Activated naive CD4-positive, alpha-beta T cell treated with anti-CD3 and anti-CD28 coated beads, Interleukin-2, amount 50 U/mL, for 24 hours (primary cell): Measurements from ENCODE around the gene OLA1.

Source experiments
- H3K27ac Mint-ChIP-seq: one replicate; pipeline ENCODE4 v1.8.0; 2021; ENCODE audit warnings: mild to moderate bottlenecking, mixed read lengths
- H3K27me3 Mint-ChIP-seq: one replicate; pipeline ENCODE4 v1.8.0; 2021; ENCODE audit warnings: mixed read lengths
- H3K36me3 Mint-ChIP-seq: one replicate; pipeline ENCODE4 v1.8.0; 2021; ENCODE audit warnings: mixed read lengths
- H3K4me1 Mint-ChIP-seq: one replicate; pipeline ENCODE4 v1.8.0; 2021; ENCODE audit warnings: mixed read lengths
- H3K4me3 Mint-ChIP-seq: one replicate; pipeline ENCODE4 v1.8.0; 2021; ENCODE audit warnings: mild to moderate bottlenecking, mixed read lengths
- H3K9me3 Mint-ChIP-seq: one replicate; pipeline ENCODE4 v1.8.0; 2021; ENCODE audit warnings: mixed read lengths

Gene OLA1

GRCh38 chr2:174122185-174122584 lies 126.1 kb downstream of the OLA1 start:
- no peak overlapping the region for H3K4me3 Mint-ChIP-seq
- no peak overlapping the region for H3K27ac Mint-ChIP-seq
- H3K27me3 Mint-ChIP-seq = no peaks in the 10 kb centered on the region
- H3K9me3 Mint-ChIP-seq = no peaks in the 10 kb centered on the region
- H3K4me1 Mint-ChIP-seq = peaks cover 7% of the 10 kb centered on the region
- H3K36me3 Mint-ChIP-seq = peaks cover 13% of the 10 kb centered on the region

DNA sequence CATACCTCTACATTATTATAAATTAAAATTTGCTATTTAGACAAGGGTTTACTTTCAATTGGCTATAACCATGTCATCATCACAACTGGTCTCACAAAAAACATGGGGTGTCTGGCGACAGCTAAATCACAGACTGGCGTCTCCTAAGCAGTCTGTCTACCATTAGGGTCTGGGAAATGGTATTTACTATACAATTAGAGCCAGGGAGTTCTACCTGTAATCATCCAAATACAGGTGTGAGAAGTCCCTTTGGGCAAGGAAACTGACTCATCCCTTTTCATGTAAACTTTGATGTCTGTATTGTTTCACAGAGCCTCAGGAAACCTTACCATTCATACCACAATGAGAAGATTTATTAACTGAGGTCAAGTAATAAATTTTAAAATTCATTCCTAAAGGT lies 126.7 kb downstream of the OLA1 start:
- no peak overlapping the region for H3K27ac Mint-ChIP-seq
- peaks cover 7% of the 10 kb centered on the region for H3K4me1 Mint-ChIP-seq
- peaks cover 13% of the 10 kb centered on the region for H3K36me3 Mint-ChIP-seq
- H3K4me3 Mint-ChIP-seq = no peak overlapping the region
- H3K27me3 Mint-ChIP-seq = no peaks in the 10 kb centered on the region
- no peaks in the 10 kb centered on the region for H3K9me3 Mint-ChIP-seq

DNA sequence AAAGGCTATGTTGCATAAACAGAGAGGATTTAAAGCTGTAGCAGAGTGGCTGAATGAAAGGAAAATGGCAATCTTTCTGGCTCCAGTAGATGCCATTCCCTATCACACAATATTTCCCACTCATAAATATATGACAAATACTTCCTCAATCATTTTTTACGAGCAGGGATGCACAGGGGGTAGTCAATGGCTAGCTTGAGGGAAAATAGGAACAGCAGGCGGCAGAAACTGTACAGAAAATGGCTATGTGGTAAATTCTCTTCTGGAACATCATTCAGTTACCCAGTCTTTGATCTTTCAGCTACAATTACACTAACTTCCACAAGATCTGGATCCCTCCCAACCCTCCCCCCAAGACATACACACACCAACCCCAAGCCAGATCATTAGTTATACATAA lies 127.2 kb downstream of the OLA1 start:
- no peaks in the 10 kb centered on the region for H3K27me3 Mint-ChIP-seq
- H3K27ac Mint-ChIP-seq = no peak overlapping the region
- H3K9me3 Mint-ChIP-seq = no peaks in the 10 kb centered on the region
- H3K4me3 Mint-ChIP-seq = no peak overlapping the region
- H3K36me3 Mint-ChIP-seq = peaks cover 13% of the 10 kb centered on the region
- H3K4me1 Mint-ChIP-seq = peaks cover 7% of the 10 kb centered on the region

- Mint-ChIP-seq H3K27me3 (no peaks in the 10 kb centered on the region), H3K4me1 (peaks cover 7% of the 10 kb centered on the region), H3K36me3 (peaks cover 14% of the 10 kb centered on the region), H3K27ac (no peak overlapping the region), H3K9me3 (no peaks in the 10 kb centered on the region), H3K4me3 (no peak overlapping the region)
Measured at GRCh38 chr2:174120346-174120745, 128.0 kb downstream of the OLA1 start.

- Mint-ChIP-seq H3K9me3 (no peaks in the 10 kb centered on the region), H3K27me3 (no peaks in the 10 kb centered on the region), H3K4me3 (no peak overlapping the region), H3K4me1 (peaks cover 7% of the 10 kb centered on the region), H3K36me3 (peaks cover 15% of the 10 kb centered on the region), H3K27ac (no peak overlapping the region)
Measured at GRCh38 chr2:174117951-174118930, 130.1 kb downstream of the OLA1 start.

- no peaks in the 10 kb centered on the region for H3K27me3 Mint-ChIP-seq
- no peaks in the 10 kb centered on the region for H3K9me3 Mint-ChIP-seq
- H3K4me1 Mint-ChIP-seq = no peaks in the 10 kb centered on the region
- peaks cover 6% of the 10 kb centered on the region for H3K36me3 Mint-ChIP-seq
- no peak overlapping the region for H3K27ac Mint-ChIP-seq
- no peak overlapping the region for H3K4me3 Mint-ChIP-seq
Measured at GRCh38 chr2:174112073-174112472, 136.3 kb downstream of the OLA1 start.

GRCh38 chr2:174108579-174108978 lies 139.8 kb downstream of the OLA1 start:
- no peaks in the 10 kb centered on the region for H3K27me3 Mint-ChIP-seq
- no peaks in the 10 kb centered on the region for H3K4me1 Mint-ChIP-seq
- H3K9me3 Mint-ChIP-seq = no peaks in the 10 kb centered on the region
- H3K36me3 Mint-ChIP-seq = peaks cover 5% of the 10 kb centered on the region
- H3K27ac Mint-ChIP-seq = no peak overlapping the region
- H3K4me3 Mint-ChIP-seq = no peak overlapping the region

- H3K9me3 Mint-ChIP-seq = no peaks in the 10 kb centered on the region
- no peak overlapping the region for H3K27ac Mint-ChIP-seq
- H3K4me3 Mint-ChIP-seq = no peak overlapping the region
- no peaks in the 10 kb centered on the region for H3K27me3 Mint-ChIP-seq
- peaks cover 8% of the 10 kb centered on the region for H3K36me3 Mint-ChIP-seq
- H3K4me1 Mint-ChIP-seq = no peaks in the 10 kb centered on the region
Measured at GRCh38 chr2:174106736-174107135, 141.6 kb downstream of the OLA1 start.

- Mint-ChIP-seq H3K27ac (no peak overlapping the region), H3K4me3 (no peak overlapping the region), H3K27me3 (no peaks in the 10 kb centered on the region), H3K9me3 (no peaks in the 10 kb centered on the region), H3K4me1 (no peaks in the 10 kb centered on the region), H3K36me3 (peaks cover 23% of the 10 kb centered on the region)
Measured at GRCh38 chr2:174094542-174094941, 153.8 kb downstream of the OLA1 start.

- peaks cover 17% of the 10 kb centered on the region for H3K36me3 Mint-ChIP-seq
- no peak overlapping the region for H3K27ac Mint-ChIP-seq
- H3K4me3 Mint-ChIP-seq = no peak overlapping the region
- H3K27me3 Mint-ChIP-seq = no peaks in the 10 kb centered on the region
- no peaks in the 10 kb centered on the region for H3K9me3 Mint-ChIP-seq
- no peaks in the 10 kb centered on the region for H3K4me1 Mint-ChIP-seq
Measured at GRCh38 chr2:174090476-174090875, 157.9 kb downstream of the OLA1 start.

DNA sequence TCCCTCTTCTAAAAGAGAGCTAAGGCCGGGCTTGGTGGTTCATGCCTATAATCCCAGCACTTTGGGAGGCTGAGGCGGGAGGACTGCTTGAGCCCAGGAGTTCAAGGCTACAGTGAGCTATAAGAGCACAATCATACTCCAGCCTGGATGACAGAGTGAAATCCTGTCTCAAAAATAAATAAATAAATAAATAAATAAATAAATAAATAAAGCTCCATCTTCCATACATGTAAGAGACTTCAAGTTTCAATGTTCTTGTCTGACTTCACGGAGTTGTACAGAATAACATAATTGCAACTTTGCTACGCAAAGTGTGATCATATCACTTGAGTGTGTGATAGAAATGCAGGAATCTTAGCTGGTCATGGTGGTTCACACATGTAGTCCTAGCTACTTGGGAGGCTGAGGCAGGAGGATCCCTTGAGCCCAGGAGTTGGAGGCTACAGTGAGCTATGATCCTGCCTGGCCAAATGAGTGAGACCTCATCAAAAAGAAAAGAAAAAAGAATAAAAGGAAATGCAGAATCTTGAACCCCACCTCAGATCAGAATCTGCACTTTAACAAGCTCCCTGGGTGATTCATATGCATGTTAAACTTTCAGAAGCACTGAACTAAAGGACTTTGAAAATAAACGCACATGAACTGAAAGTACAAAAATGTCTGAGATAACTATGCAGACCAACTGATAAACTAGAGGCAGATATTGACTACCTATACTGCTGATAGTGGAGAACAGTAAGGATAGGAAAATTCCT lies 159.4 kb downstream of the OLA1 start:
- peaks cover 11% of the 10 kb centered on the region for H3K36me3 Mint-ChIP-seq
- no peaks in the 10 kb centered on the region for H3K4me1 Mint-ChIP-seq
- H3K27me3 Mint-ChIP-seq = no peaks in the 10 kb centered on the region
- no peak overlapping the region for H3K4me3 Mint-ChIP-seq
- H3K27ac Mint-ChIP-seq = no peak overlapping the region
- no peaks in the 10 kb centered on the region for H3K9me3 Mint-ChIP-seq

- no peak overlapping the region for H3K4me3 Mint-ChIP-seq
- peaks cover 4% of the 10 kb centered on the region for H3K36me3 Mint-ChIP-seq
- no peaks in the 10 kb centered on the region for H3K27me3 Mint-ChIP-seq
Measured at GRCh38 chr2:174086708-174087107, 161.6 kb downstream of the OLA1 start.

GRCh38 chr2:174085781-174086180 lies 162.6 kb downstream of the OLA1 start:
- Mint-ChIP-seq H3K27ac (no peak overlapping the region), H3K4me3 (no peak overlapping the region)

More at GRCh38 chr2:174086708-174087107, 161.6 kb downstream of the OLA1 start:
- Mint-ChIP-seq H3K27ac (no peak overlapping the region), H3K4me1 (no peaks in the 10 kb centered on the region), H3K9me3 (no peaks in the 10 kb centered on the region)

GRCh38 chr2:174083843-174084458 lies 164.4 kb downstream of the OLA1 start:
- Mint-ChIP-seq H3K36me3 (no peaks in the 10 kb centered on the region), H3K27ac (no peak overlapping the region), H3K27me3 (no peaks in the 10 kb centered on the region), H3K4me3 (no peak overlapping the region), H3K4me1 (no peaks in the 10 kb centered on the region), H3K9me3 (no peaks in the 10 kb centered on the region)

More at GRCh38 chr2:174085781-174086180, 162.6 kb downstream of the OLA1 start:
- Mint-ChIP-seq H3K36me3 (peaks cover 1% of the 10 kb centered on the region), H3K9me3 (no peaks in the 10 kb centered on the region), H3K4me1 (no peaks in the 10 kb centered on the region), H3K27me3 (no peaks in the 10 kb centered on the region)

- Mint-ChIP-seq H3K27ac (no peak overlapping the region), H3K9me3 (no peaks in the 10 kb centered on the region), H3K27me3 (no peaks in the 10 kb centered on the region), H3K36me3 (no peaks in the 10 kb centered on the region), H3K4me3 (no peak overlapping the region), H3K4me1 (no peaks in the 10 kb centered on the region)
Measured at GRCh38 chr2:174080672-174081121, 167.6 kb downstream of the OLA1 start.
